Renal pelvis (tissue), 4 donors: ENCODE data around the gene TSPAN17. TPM values are rescaled to one million over a fixed set of nuclear protein-coding genes. Genes with fewer than 3 reads are reported as not detected.
A peak's percentile ranks its signal among the peaks of the same experiment; 100 is the strongest.

Experiments
- DNase-seq: peaks from one replicate; pipeline ENCODE4 v3.0.0-alpha.2; 2013
- polyA plus RNA-seq, 3 donors: library from polyadenylated mRNA; unstranded; fragments of 120-200 nt; gene quantifications; one replicate each; pipeline ENCODE4 v1.2.1, GENCODE V29; 2013; ENCODE audit not compliant: insufficient read length in 3 of 3

TSPAN17 gene
- polyA plus RNA-seq, 3 donors: 30.9 to 39.2 (median 37.1) TPM

DNA sequence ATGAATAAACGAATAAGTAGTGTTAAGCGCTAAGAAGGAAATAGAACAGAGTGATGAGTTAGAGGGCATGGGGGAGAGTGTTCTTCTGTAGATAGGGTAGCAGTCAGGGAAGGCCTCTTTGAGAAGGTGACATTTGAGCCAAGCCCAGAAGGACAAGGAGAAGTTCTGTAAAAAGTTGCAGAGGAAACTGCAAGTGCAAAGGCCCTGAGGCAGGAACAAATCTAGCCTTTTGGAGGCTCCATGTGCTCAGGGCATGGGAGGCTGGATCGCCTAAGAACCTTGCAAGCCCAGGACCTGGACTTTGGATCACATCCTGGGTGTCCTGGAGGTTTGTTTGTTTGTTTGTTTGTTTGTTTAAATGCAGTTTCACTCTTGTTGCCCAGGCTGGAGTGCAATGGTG, 8.8 kb upstream of the TSPAN17 start:
- DNase-seq: no peak

GRCh38 chr5:176639208-176639607, 8.1 kb upstream of the TSPAN17 start:
- DNase-seq: no peak

DNA sequence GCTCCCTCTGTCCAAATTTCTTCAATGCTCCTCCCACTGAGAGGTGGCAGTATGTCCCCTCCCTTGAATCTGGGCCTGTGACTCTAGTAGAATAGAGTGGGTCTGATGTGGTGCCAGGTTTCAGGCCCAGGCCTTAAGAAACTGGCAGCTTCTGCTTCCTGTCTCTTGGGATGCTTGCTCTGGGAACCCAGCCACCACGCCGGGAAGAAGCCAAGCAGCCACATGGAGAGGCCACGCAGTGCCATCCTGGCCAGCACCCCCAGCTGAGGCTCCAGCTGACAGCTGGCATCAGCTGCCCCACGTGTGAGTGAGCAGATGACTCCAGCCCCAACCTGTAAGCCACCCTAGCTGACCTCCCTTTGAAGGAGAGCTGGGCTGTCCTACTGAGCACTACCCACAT, 7.3 kb upstream of the TSPAN17 start:
- no peak for DNase-seq

GRCh38 chr5:176640616-176641015, 6.7 kb upstream of the TSPAN17 start:
- no peak for DNase-seq

DNA sequence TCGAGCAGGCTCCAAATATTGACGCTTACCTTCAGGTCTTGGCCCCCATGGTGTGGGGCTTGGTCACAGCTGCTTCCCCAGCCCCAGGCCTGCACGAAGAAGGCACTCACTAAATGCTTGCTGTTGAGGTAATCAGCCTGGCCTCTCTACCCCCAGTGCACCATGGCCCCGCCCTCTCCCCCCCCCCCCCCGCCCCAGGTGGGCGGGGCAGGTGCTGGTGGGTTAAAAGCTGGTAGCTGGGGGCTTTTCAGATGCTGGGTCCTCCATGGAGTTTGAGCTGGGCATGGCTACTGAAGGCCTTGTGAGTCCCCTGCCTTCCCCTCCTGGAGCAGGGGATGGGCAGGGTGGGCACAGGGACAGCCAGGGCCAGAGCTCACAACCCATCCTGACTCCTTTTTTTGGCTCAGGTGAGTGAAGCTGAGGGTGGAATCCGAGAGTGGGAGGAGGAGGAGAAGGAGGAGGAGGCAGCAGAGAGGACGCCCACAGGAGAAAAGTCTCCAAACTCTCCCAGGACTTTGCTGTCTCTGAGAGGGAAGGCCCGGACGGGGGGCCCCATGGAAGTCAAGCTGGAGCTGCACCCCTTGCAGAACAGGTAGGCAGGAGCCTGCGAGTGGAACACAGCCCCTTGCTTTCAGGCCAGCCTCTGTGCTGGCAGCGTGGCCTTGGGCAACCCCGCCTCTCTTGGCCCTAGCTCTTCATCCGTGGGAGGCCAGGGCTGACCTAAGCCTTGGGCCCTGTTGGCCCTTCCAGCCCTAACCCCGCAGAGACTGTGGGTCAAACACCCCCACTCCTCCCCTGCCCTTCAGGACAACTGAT, 4.4 kb upstream of the TSPAN17 start:
- no peak for DNase-seq

GRCh38 chr5:176643491-176644219, 3.6 kb upstream of the TSPAN17 start:
- no peak for DNase-seq

- DNase-seq: no peak
These were observed 3.0 kb upstream of the TSPAN17 start for GRCh38 chr5:176644294-176644693.

DNA sequence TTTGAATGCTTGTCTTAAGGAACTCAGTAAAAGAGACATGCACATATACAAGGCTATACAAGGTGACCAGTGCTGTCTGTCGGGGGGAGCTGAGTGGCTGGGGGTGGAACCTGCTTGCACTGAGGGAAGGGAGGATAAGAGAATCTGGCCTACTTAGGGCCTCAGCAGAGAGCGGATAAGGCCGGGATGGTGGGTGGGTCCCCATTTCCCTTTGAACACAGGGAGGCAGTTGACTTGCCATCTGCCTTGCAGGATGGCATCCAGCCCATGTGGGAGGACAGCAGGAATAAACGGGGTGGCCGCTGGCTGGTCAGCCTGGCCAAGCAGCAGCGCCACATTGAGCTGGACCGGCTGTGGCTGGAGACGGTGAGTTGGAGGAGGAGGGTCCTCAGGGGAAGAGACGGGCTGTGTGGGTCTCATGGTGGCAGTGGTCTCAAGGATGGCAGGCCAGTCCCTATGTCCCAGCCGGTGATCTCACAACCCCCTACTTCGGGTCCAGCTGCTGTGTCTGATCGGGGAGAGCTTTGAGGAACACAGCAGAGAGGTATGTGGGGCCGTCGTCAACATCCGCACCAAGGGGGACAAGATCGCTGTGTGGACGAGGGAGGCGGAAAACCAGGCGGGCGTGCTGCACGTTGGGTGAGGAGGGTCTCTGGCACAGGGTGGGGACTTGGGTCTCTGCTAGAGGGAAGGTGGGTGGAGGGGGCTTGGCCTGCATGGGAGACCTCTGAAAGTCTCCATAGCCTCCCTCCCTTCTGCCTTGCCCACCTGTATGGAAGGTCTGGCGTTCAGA, 2.2 kb upstream of the TSPAN17 start:
- DNase-seq: no peak

GRCh38 chr5:176646049-176646706, 1.1 kb upstream of the TSPAN17 start:
- no peak for DNase-seq

- DNase-seq: no peak
These were observed 616 bp upstream of the TSPAN17 start for GRCh38 chr5:176646707-176647029.

DNA sequence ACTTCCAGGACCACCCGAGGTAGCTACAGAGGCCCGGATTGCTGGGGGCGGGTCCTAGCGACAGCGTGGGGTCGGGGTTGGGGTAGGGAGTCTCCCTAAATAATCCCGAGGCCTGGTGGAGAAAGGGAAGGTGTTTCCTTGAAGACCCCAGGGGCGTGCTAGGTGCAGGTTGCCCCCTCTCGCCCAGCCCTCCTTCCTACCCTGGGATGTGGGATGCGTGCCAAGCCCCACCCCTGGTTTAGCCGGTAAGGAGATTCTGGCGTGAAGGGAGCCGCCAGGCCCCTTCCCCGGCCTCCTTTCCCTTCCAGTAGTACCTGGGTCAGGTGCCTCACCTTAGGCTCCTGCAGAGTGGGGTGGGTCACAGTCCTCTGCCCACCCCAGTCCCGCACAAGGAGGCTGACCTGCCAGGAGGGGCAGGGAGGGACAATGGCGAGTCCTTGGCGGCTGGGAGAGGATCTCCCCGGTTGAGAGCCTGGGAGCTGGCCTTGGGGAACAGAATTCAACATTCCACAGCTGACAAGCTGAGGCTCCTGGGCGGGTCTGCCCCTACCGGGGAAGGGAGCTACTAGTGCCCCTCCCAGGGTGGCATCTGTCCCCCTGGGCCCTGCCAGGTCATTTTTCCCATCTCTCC, 674 bp downstream of the TSPAN17 start:
- peak; percentile 54 for DNase-seq

DNA sequence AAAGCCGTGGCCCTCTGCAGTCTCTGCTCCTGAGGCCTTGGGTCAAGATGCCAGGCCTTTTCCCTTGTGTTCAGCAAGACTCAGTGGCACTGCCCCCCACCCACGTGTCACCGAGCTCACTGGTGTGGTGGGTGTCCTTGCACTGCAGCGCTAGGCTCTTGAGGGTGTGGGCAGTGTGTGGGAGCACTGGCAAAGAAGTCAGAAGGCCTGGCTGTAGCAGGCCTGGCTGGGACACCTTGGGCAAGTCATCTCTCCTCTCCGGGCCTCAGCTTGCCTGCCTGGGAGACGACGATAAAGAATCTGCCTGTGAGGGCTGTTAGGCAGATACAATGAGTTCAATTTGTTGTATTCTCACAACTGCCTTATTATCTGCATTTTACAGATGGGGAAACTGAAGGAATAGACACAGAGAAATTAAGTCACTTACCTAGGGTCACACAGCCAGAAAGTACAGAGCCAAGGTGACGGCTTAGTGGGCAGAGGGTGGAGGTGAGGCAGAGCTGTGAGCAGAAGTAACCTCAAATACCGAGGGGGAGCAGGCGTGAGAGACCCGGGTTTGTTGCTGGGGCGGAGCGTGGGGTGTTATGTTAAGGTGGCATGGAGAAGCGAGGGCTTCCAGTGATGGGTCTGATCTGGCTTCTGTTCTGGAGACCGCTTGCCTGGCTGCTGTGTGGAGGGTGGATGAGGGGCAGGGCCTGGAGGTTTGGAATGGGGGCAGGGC, 1.4 kb downstream of the TSPAN17 start:
- DNase-seq: no peak

- no peak for DNase-seq
These were observed 3.1 kb downstream of the TSPAN17 start for GRCh38 chr5:176650354-176650884.

DNA sequence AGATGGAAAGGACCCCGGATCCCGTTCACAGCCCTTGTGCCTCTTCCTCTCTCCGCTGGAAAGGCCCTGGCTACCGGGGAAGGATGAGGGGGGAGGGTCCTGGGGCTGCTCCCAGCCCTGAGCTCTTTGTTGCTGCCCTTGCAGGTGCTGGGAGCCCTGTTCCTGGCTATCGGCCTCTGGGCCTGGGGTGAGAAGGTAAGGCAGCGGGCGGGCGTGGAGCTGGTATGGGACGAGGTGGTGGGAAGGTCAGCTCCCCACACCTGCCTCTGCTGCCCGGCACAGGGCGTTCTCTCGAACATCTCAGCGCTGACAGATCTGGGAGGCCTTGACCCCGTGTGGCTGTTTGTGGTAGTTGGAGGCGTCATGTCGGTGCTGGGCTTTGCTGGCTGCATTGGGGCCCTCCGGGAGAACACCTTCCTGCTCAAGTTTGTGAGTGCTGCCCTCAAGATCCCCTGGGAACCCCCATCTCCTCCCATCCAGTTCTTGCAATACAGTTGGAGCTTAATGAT, 4.2 kb downstream of the TSPAN17 start:
- DNase-seq: no peak

DNA sequence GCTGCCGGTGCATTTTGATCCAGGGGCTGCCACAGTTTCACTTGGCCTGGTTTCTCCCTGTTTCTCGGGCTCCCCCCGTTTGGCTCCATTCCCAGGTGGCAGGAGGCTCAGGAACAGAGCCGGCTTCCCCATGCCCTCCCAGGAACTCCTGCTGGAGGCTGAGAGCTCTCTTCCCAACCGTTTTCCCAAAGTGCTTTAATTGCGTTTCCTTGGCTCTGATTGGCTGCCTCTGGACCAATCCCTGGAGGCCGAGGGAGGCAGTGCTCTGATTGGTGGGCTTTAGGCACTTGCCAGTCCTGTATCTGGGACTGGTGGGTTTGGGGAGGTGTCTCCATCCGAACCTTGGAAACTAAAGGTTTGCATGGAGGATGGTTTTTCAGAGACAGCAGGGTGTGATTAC, 4.9 kb downstream of the TSPAN17 start:
- DNase-seq: no peak

- DNase-seq: no peak
These were observed 6.4 kb downstream of the TSPAN17 start for GRCh38 chr5:176653401-176654385.

GRCh38 chr5:176654856-176655255, 7.6 kb downstream of the TSPAN17 start:
- DNase-seq: no peak

DNA sequence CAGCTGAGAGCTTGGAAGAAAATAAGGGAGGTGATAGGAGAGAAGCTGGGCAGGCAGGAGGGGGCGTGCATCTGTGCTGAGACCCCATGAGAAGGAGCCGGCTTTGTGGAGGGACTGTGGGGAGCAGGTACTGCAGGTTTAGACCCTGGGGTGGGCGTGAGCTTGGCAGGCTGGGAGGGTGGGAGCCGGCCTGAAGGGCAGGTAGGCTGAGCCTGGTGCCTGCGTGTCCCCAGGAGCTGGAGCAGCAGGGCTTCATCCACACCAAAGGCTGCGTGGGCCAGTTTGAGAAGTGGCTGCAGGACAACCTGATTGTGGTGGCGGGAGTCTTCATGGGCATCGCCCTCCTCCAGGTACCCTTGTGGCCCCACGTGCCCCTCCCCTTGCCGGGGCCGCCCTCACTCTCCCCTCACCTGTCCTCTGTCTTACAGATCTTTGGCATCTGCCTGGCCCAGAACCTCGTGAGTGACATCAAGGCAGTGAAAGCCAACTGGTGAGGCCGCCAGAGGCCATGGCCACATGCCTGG, 9.2 kb downstream of the TSPAN17 start:
- no peak for DNase-seq
